ENCODE data around the gene PARP15.

DNA sequence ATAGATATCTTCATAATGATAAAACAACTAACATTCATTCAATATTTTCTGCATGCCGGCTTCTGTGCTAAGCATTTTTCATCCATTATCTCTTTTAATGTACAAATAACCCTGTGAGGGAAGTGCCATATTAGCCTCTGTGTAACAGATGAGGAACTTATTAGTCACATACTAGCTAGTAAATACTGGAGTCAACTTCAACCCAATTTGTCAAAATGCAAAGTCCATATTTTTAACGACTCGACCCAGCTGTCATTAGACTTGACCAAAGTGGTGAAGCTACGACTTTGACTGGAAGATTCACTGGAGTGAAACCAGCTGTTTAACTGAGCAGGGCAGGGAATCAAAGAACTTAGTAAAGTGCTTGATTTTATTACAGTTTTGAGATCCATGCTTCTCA, 41.6 kb downstream of the PARP15 start:
- TF ChIP-seq EZH2 (IDR thresholded peaks at IDR 0.05; ENCODE audit: low read length, missing control alignments) (no peak), CTCF (conservative IDR thresholded peaks at IDR 0.05 in 1 of 2, IDR thresholded peaks at IDR 0.05 in 1 of 2; ENCODE audit: low read depth in 1 of 2, low read length in 2 of 2) (no peak)
